Esophagus squamous epithelium (tissue), 4 donors: Measurements from ENCODE around the gene SAMD14.

ENCODE experiments used
- CTCF ChIP-seq, 6 experiments: fragments of 450-650 bp in 4 of 6; fragments of 200-600 bp in 2 of 6; sonication (generic) in 2 of 6; IDR thresholded peaks; one replicate each; pipeline ENCODE4 v1.5.1; 2016 to 2019; ENCODE audit warnings: antibody characterized with exemption in 6 of 6, mild to moderate bottlenecking in 4 of 6, moderate library complexity in 4 of 6
- POLR2A ChIP-seq, 4 donors: fragments of 450-650 bp; IDR thresholded peaks; one replicate each; pipeline ENCODE4 v1.6.1; 2017; ENCODE audit warnings: antibody characterized with exemption in 4 of 4, mild to moderate bottlenecking in 4 of 4, moderate library complexity in 3 of 4

- TF ChIP-seq CTCF (IDR thresholded peaks at IDR 0.05) = no peak
- no peak for TF ChIP-seq POLR2A (IDR thresholded peaks at IDR 0.05)
These were observed 4.5 kb upstream of the SAMD14 start for GRCh38 chr17:50134206-50135110.
